Vagina (tissue), 2 donors: ENCODE results near the gene TMEM52. TPM values are rescaled to one million over a fixed set of nuclear protein-coding genes. Genes with fewer than 3 reads are reported as not detected.
A peak's percentile ranks its signal among the peaks of the same experiment; 100 is the strongest.
"Not testable (repeated sequence)": the region's sequence is repeated elsewhere in the genome, so short reads cannot be mapped to it uniquely, and the experiment has no call there.

Source experiments
- DNase-seq, 2 donors: peaks; one replicate each; pipeline ENCODE4 v3.0.0-alpha.2; 2017; ENCODE audit errors: extremely low spot score in 2 of 2
- H3K27ac ChIP-seq: fragments of 200-600 bp; sonication (generic); one replicate; pipeline ENCODE4 v1.5.1; 2019
- H3K27me3 ChIP-seq: fragments of 200-600 bp; sonication (generic); one replicate; pipeline ENCODE4 v1.5.1; 2019
- H3K36me3 ChIP-seq, 2 donors: fragments of 200-600 bp; sonication (generic); one replicate each; pipeline ENCODE4 v1.5.1; 2017 to 2019
- H3K4me1 ChIP-seq: fragments of 200-600 bp; sonication (generic); one replicate; pipeline ENCODE4 v1.5.1; 2019
- H3K4me3 ChIP-seq, 2 donors: fragments of 200-600 bp; sonication (generic); 1 replicate in 1 of 2; 2 replicates in 1 of 2; pipeline ENCODE4 v1.5.1; 2016 to 2019
- H3K9me3 ChIP-seq: fragments of 200-600 bp; sonication (generic); one replicate; pipeline ENCODE4 v1.5.1; 2019
- POLR2A ChIP-seq, 2 donors: fragments of 450-650 bp; IDR thresholded peaks; one replicate each; pipeline ENCODE4 v1.6.1; 2017; ENCODE audit warnings: antibody characterized with exemption in 2 of 2, mild to moderate bottlenecking in 2 of 2, moderate library complexity in 2 of 2
- POLR2AphosphoS5 ChIP-seq, 2 donors: sonication (generic); formaldehyde crosslinking; IDR thresholded peaks; one replicate each; pipeline ENCODE4 v1.9.0; 2017; ENCODE audit warnings: antibody characterized with exemption in 2 of 2, mild to moderate bottlenecking in 2 of 2, low read depth in 1 of 2; ENCODE audit not compliant: insufficient read depth in 1 of 2
- intact Hi-C: fragments of 100-400 bp; cut with DNase I; formaldehyde crosslinking; loops from one replicate; pipeline ENCODE4 v1.15.1; 2023
- total RNA-seq: library from RNA; depleted of rRNA; stranded (reverse); fragments of >200 nt; gene quantifications from one replicate; pipeline ENCODE4 v1.2.3, GENCODE V29; 2016
- TF ChIP-seq, protein P1 (sequence below), 3 experiments: fragments of 450-650 bp in 2 of 3; fragments of 200-600 bp in 1 of 3; sonication (generic) in 1 of 3; IDR thresholded peaks; one replicate each; pipeline ENCODE4 v1.5.1; 2017 to 2019; ENCODE audit warnings: antibody characterized with exemption in 3 of 3, mild to moderate bottlenecking in 2 of 3, moderate library complexity in 2 of 3

Gene TMEM52
- total RNA-seq, 1 donor from 2014 or later, result 5.9 TPM

GRCh38 chr1:1891349-1892078, 27.6 kb downstream of the TMEM52 start:
- Histone ChIP-seq H3K4me3 (peak overlapping the region; percentile 86 to 92), H3K4me1 (peaks cover 71% of the 10 kb centered on the region), H3K36me3 (no peaks in the 10 kb centered on the region), H3K9me3 (no peaks in the 10 kb centered on the region), H3K27ac (peak overlapping the region; percentile 94), H3K27me3 (no peaks in the 10 kb centered on the region)
- peak in 1 of 2 donors; percentile 64 for TF ChIP-seq POLR2AphosphoS5 (IDR thresholded peaks at IDR 0.05; ENCODE audit: insufficient read depth in 1 of 2, low read depth in 1 of 2)
- TF ChIP-seq, protein P1, sequence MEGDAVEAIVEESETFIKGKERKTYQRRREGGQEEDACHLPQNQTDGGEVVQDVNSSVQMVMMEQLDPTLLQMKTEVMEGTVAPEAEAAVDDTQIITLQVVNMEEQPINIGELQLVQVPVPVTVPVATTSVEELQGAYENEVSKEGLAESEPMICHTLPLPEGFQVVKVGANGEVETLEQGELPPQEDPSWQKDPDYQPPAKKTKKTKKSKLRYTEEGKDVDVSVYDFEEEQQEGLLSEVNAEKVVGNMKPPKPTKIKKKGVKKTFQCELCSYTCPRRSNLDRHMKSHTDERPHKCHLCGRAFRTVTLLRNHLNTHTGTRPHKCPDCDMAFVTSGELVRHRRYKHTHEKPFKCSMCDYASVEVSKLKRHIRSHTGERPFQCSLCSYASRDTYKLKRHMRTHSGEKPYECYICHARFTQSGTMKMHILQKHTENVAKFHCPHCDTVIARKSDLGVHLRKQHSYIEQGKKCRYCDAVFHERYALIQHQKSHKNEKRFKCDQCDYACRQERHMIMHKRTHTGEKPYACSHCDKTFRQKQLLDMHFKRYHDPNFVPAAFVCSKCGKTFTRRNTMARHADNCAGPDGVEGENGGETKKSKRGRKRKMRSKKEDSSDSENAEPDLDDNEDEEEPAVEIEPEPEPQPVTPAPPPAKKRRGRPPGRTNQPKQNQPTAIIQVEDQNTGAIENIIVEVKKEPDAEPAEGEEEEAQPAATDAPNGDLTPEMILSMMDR (IDR thresholded peaks at IDR 0.05), result no peak
- intact Hi-C loops, result loop anchor here (2.0 kb wide), 1 partner anchor 33 kb away; no protein-coding TSS in a partner anchor
- no peak for DNase-seq

DNA sequence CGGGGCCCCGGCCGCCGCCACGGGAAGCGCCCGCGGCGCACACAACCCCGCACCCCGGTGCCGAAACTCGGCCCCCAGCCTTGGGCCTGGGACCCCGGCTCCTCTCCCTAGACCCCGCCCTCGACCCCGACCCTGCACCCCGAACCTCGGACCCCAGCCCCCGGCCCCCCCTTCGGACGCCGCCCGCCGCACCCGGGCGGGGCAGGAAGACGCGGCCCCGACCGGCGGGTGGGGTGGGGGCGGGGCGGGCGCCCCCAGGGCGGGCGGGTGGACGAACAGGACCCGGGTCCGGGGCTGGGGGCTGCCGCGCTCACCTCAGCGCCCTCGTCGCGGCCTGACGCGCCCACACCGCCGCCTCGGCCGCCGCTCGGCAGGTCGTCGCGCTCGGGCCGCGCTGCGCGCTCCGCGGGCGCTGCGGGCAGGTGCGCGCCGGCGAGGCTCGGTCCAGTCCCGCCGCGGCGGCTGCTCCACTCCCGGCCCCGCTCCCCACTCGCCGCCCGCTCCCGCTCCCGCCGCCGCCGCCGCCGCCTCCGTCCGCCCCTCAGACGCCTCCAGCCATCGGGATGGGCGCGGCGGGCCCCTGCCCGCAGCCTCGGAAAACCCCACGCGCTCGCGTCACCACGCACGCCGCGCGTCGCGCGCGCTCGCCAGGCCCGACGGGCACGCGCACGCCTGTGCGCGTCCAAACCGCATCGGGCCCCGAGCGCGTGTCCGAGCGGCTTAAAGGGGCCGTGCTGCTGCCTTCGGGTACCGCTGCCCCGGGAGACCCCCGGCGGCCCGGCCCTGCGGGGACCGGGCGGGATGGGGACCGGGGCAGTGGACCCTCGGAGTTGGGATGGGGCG, 28.4 kb downstream of the TMEM52 start, which contains the start of gene GNB1:
Gene GNB1 (minus strand): TSS at position 582 of the 843 bp plus-strand sequence. CDS start 65,634 bp downstream, outside the sequence.
- intact Hi-C loops, result loop anchor here (2.0 kb wide), 1 partner anchor 32 kb away; no protein-coding TSS in a partner anchor
- Histone ChIP-seq H3K27ac (peak within 1 kb of the TSS; percentile 94), H3K4me3 (peak within 1 kb of the TSS; percentile 86 to 92), H3K9me3 (no peaks in the 10 kb centered on the region), H3K36me3 (no peaks in the 10 kb centered on the region), H3K4me1 (peaks cover 79% of the 10 kb centered on the region), H3K27me3 (no peaks in the 10 kb centered on the region)
- DNase-seq, result no peak
- TF ChIP-seq, protein P1 (IDR thresholded peaks at IDR 0.05), result no peak
- TF ChIP-seq POLR2AphosphoS5 (IDR thresholded peaks at IDR 0.05; ENCODE audit: insufficient read depth in 1 of 2, low read depth in 1 of 2) (no peak), POLR2A (IDR thresholded peaks at IDR 0.05) (peak in 1 of 2 donors; percentile 64)

DNA sequence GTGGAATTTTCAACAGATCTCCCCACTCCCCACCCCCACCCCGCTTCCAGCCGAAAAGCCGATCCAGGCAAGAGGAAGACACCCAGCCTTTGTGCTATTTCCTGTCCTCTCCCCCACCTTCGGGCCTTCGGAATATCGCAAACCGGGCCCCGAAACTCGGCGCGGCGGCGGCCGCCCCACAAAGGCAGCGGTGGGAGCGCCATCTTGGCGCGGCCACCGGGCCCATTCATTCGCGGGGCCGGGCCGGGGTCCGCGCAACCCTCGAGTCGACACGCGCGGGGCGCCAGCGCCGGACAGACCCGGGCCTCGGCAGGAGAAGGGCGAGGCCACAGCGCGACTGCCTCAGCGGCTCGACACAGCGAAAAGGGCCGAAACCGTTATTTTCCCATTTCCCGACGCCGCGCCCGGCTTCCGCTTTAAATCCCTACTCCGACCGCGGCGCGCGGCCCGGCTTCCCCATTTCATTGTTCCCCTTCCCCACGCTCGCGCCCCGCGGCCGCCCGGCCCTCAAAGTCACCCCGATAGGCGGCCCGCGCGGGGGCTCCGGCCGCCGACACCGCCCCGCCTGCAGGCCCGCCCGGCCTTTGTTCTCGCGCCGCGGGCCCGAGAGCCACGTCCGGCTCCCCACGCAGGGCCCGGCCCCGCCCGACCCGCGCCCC, 29.1 kb downstream of the TMEM52 start:
- peak overlapping the region; percentile 94 for H3K27ac ChIP-seq
- intact Hi-C loops, result loop anchor here (2.0 kb wide), 1 partner anchor 31 kb away; no protein-coding TSS in a partner anchor
- TF ChIP-seq, protein P1 (IDR thresholded peaks at IDR 0.05), result no peak
- TF ChIP-seq POLR2AphosphoS5 (IDR thresholded peaks at IDR 0.05; ENCODE audit: insufficient read depth in 1 of 2, low read depth in 1 of 2), result peak in 1 of 2 donors; percentile 21
- H3K4me1 ChIP-seq, result peaks cover 79% of the 10 kb centered on the region
- DNase-seq, result no peak
- H3K36me3 ChIP-seq, result no peaks in the 10 kb centered on the region
- peak overlapping the region; percentile 86 to 92 for H3K4me3 ChIP-seq
- H3K9me3 ChIP-seq, result no peaks in the 10 kb centered on the region
- no peaks in the 10 kb centered on the region for H3K27me3 ChIP-seq

GRCh38 chr1:1889090-1889750, 29.9 kb downstream of the TMEM52 start:
- Histone ChIP-seq H3K36me3 (no peaks in the 10 kb centered on the region), H3K27ac (peak overlapping the region; percentile 94), H3K4me3 (peak overlapping the region; percentile 86 to 92), H3K4me1 (peaks cover 79% of the 10 kb centered on the region), H3K27me3 (no peaks in the 10 kb centered on the region), H3K9me3 (no peaks in the 10 kb centered on the region)
- TF ChIP-seq, protein P1 (IDR thresholded peaks at IDR 0.05), result no peak
- TF ChIP-seq POLR2A (IDR thresholded peaks at IDR 0.05), result no peak
- TF ChIP-seq POLR2AphosphoS5 (IDR thresholded peaks at IDR 0.05; ENCODE audit: insufficient read depth in 1 of 2, low read depth in 1 of 2), result no peak
- intact Hi-C loops, result no loop called here
- DNase-seq, result no peak

DNA sequence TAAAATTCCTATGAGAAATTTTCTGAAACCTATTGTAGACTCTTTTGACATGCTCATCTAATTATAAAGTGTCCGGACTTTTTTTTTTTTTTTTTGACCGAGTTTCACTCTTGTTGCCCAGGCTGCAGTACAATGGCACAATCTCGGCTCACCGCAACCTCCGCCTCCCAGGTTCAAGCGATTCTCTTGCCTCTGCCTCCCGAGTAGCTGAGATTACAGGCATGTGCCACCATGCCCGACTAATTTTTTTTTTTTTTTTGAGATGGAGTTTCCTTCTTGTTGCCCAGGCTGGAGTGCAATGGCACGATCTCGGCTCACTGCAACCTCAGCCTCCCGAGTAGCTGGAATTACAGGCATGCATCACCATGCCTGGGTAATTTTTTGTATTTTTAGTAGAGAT, 35.2 kb downstream of the TMEM52 start:
- H3K36me3 ChIP-seq, H3K27me3 ChIP-seq, intact Hi-C loops, H3K9me3 ChIP-seq, DNase-seq, H3K4me3 ChIP-seq, H3K27ac ChIP-seq: not testable (repeated sequence)
- H3K4me1 ChIP-seq, result peaks cover 93% of the 10 kb centered on the region
